PC-3 (cell line): ENCODE measurements around the gene ARHGEF17. TPM values are rescaled to one million over a fixed set of nuclear protein-coding genes. Genes with fewer than 3 reads are reported as not detected.
A peak's percentile ranks its signal among the peaks of the same experiment; 100 is the strongest.

ENCODE experiments used
- ATAC-seq: fragments of 200-7000 bp; cut with Tn5 transposase; 2 replicates; pipeline ENCODE4 v1.9.1; 2020; ENCODE audit warnings: mild to moderate bottlenecking, moderate library complexity
- BruUV-seq: library from RNA; stranded (reverse); fragments of 400-500 nt; replicated peaks from 2 replicates; lab custom pipeline; 2021; lab: Mats Ljungman, UMichigan
- CTCF ChIA-PET: fragments of 300-600 bp; sonication (Branson Sonifier 250); formaldehyde crosslinking; loops from one replicate; lab custom pipeline; 2022; ENCODE audit warnings: antibody characterized with exemption; lab: Charles Lee
- POLR2A ChIA-PET: fragments of 300-600 bp; sonication (Branson Sonifier 250); formaldehyde crosslinking; loops from one replicate; lab custom pipeline; 2022; ENCODE audit warnings: antibody characterized with exemption; ENCODE audit not compliant: unreplicated experiment; lab: Charles Lee
- DNase-seq: peaks from one replicate; pipeline ENCODE4 v3.0.0-alpha.2; 2015
- H2AFZ ChIP-seq: fragments of 300-600 bp; sonication (generic); 2 replicates; pipeline ENCODE4 v1.6.0; 2016; ENCODE audit warnings: antibody characterized with exemption, low read length
- H3F3A ChIP-seq: fragments of 300-600 bp; sonication (generic); one replicate; pipeline ENCODE4 v1.6.0; 2017; ENCODE audit warnings: antibody characterized with exemption, low read length, control low read depth, mild to moderate bottlenecking; ENCODE audit not compliant: unreplicated experiment
- H3K27ac ChIP-seq: fragments of 300-600 bp; sonication (generic); 2 replicates; pipeline ENCODE4 v1.5.1; 2016; ENCODE audit warnings: mild to moderate bottlenecking, low read length
- H3K27me3 ChIP-seq: fragments of 300-600 bp; sonication (generic); 2 replicates; pipeline ENCODE4 v1.6.1; 2016; ENCODE audit warnings: low read length, mixed read lengths
- H3K36me3 ChIP-seq: fragments of 300-600 bp; sonication (generic); 2 replicates; pipeline ENCODE4 v1.6.1; 2016; ENCODE audit warnings: low read depth, mixed run types, low read length, mixed read lengths
- H3K4me1 ChIP-seq: fragments of 300-600 bp; sonication (generic); 2 replicates; pipeline ENCODE4 v1.5.1; 2016; ENCODE audit warnings: low read length; ENCODE audit not compliant: insufficient read depth
- H3K4me2 ChIP-seq: fragments of 300-600 bp; sonication (generic); 2 replicates; pipeline ENCODE4 v1.6.0; 2016; ENCODE audit warnings: low read length
- H3K4me3 ChIP-seq: fragments of 300-600 bp; sonication (generic); 2 replicates; pipeline ENCODE4 v1.5.1; 2016; ENCODE audit warnings: mild to moderate bottlenecking, low read length, mixed read lengths
- H3K79me2 ChIP-seq: fragments of 300-600 bp; sonication (generic); 2 replicates; pipeline ENCODE4 v1.6.1; 2017; ENCODE audit warnings: low read length, mixed read lengths
- H3K9ac ChIP-seq: fragments of 300-600 bp; sonication (generic); 2 replicates; pipeline ENCODE4 v1.6.0; 2016; ENCODE audit warnings: mild to moderate bottlenecking, low read length
- H3K9me2 ChIP-seq: fragments of 300-600 bp; sonication (generic); replicated peaks from 2 replicates; pipeline ENCODE4 v1.6.1; 2016; ENCODE audit warnings: mixed run types, low read length, mixed read lengths
- H3K9me3 ChIP-seq: fragments of 300-600 bp; sonication (generic); 2 replicates; pipeline ENCODE4 v1.6.1; 2016; ENCODE audit warnings: low read length, mixed read lengths
- H4K20me1 ChIP-seq: fragments of 300-600 bp; sonication (generic); 2 replicates; pipeline ENCODE4 v1.6.1; 2016; ENCODE audit warnings: low read length, mixed read lengths
- EZH2 ChIP-seq: fragments of 300-600 bp; sonication (generic); IDR thresholded peaks from one replicate; pipeline ENCODE4 v1.6.1; 2017; ENCODE audit warnings: antibody characterized with exemption, mild to moderate bottlenecking, low read length; ENCODE audit not compliant: unreplicated experiment
- EZH2phosphoT487 ChIP-seq: fragments of 300-600 bp; sonication (generic); IDR thresholded peaks from 2 replicates; pipeline ENCODE4 v1.6.1; 2018; ENCODE audit warnings: mild to moderate bottlenecking, antibody characterized with exemption, low read length, borderline replicate concordance
- intact Hi-C: fragments of 100-400 bp; cut with micrococcal nuclease; formaldehyde crosslinking; loops from 2 replicates; pipeline ENCODE4 v1.9.0; 2023
- total RNA-seq: library from RNA; depleted of rRNA; stranded (reverse); fragments of >200 nt; gene quantifications from 2 replicates; pipeline ENCODE4 v1.2.3, GENCODE V29; 2014
- TF ChIP-seq, protein P1 (sequence below): fragments of 300-600 bp; sonication (generic); conservative IDR thresholded peaks from 2 replicates; pipeline ENCODE4 v1.5.1; 2017; ENCODE audit warnings: antibody characterized with exemption, low read depth, mild to moderate bottlenecking, low read length

The ARHGEF17 gene
- total RNA-seq, 1 experiment from 2014 or later: 6.2 TPM

DNA sequence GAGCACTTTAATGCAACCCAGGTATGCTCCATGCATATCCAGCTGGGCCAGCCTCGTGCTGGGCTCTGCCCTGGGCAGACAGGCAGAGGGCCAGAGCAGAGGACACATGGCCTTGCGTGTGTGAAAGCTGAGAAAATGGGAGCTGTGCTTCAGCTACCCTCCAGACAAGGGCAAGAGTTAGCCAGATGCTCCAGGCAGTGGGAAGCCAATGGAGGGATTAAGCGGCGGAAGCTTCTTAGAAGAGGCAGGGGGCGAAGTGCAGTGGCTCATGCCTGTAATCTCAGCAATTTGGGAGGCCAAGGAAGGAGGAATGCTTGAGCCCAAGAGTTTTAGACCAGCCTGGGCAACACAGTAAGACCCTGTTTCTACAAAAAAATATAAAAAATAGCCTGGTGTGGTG lies 9.8 kb upstream of the ARHGEF17 start:
- no peaks in the 10 kb centered on the region for H3K9me2 ChIP-seq
- ChIA-PET CTCF (interaction anchor here (0.6 kb wide), 2 partner anchors 37 to 54 kb away, joined by 3 to 11 read pairs; no protein-coding TSS in a partner anchor), POLR2A (no interaction called here)
- no peak overlapping the region for H3K4me2 ChIP-seq
- H3K36me3 ChIP-seq: no peaks in the 10 kb centered on the region
- ATAC-seq (no peak), DNase-seq (no peak)
- H3K4me1 ChIP-seq: peaks cover 10% of the 10 kb centered on the region
- H2AFZ ChIP-seq: no peak overlapping the region
- no peaks in the 10 kb centered on the region for H3K79me2 ChIP-seq
- no peak overlapping the region for H3K4me3 ChIP-seq
- H3K9me3 ChIP-seq: no peaks in the 10 kb centered on the region
- intact Hi-C loops: no loop called here
- no peak overlapping the region for H3K27ac ChIP-seq
- no TSS peak for BruUV-seq
- H3K9ac ChIP-seq: no peak overlapping the region
- H4K20me1 ChIP-seq: no peaks in the 10 kb centered on the region
- TF ChIP-seq EZH2 (no peak), EZH2phosphoT487 (no peak)
- H3F3A ChIP-seq: no peaks in the 10 kb centered on the region
- H3K27me3 ChIP-seq: no peaks in the 10 kb centered on the region

DNA sequence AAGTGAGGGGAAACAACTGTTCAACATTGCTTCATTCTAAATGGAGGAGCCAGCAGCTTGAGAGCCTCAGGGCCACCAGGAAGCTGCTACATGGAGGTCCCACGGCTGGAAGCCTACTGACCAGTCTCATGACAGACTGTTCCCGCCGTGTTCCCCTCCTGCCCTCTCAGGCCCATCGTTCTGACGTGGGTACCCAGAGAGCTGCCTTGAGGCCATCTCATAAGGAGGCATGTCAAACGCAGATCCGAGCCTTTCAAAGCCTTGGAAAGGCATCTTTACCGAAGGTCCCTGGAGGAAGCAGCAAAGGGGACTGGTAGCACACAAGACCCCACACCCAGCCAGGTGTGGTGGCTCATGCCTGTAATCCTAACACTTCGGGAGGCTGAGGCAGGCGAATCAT lies 8.3 kb upstream of the ARHGEF17 start:
- ChIA-PET CTCF (no interaction called here), POLR2A (interaction anchor here (0.6 kb wide), 1 partner anchor 738 kb away, joined by 8 read pairs; no protein-coding TSS in a partner anchor)
- no TSS peak for BruUV-seq

DNA sequence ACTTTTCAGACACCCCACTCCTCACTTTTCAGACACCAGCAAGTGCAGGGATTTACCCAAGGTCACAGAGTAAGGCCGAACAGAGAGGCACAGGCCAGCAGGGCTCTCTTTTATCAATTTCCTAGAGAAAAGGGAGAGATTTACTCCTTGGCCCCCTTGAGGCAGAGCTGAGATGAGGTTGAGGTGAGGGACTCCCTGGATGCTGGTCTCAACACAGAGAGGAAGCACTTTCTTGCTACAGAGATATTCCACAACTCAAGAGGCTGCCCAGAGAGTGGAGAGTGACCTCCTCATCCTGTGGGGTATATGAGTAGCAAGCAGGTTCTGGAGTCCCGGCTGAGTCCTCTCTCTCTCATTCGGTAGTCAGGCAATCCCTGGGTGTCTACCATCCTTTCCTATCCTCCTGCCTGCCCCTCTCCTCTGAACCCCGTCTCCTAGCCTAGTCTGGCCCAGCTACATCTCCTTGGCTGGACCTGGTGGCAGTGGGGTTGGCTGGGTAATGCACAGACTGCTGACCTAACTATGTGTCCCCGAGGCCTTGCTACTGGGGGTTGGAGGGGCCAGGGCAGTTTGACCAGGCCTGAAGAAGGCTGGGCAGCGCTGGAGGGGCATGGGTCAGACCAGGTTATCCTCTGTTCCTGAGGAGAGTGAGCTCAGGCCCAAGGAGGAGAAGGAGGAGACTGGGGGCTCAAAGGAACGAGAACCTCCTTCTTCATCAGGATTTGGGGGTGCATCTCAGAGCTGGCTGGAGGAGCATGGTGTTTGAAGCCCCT lies 1.8 kb upstream of the ARHGEF17 start:
- Histone ChIP-seq H3K4me2 (peak overlapping the region; percentile 89), H3F3A (no peaks in the 10 kb centered on the region), H3K9me3 (no peaks in the 10 kb centered on the region), H3K4me1 (peaks cover 9% of the 10 kb centered on the region), H3K36me3 (no peaks in the 10 kb centered on the region), H3K9ac (peak overlapping the region; percentile 45; the same call in 1 of the 2 replicates), H4K20me1 (no peaks in the 10 kb centered on the region), H3K4me3 (peak overlapping the region; percentile 67; the same call in 1 of the 2 replicates), H3K79me2 (no peaks in the 10 kb centered on the region), H3K9me2 (no peaks in the 10 kb centered on the region), H2AFZ (peak overlapping the region; percentile 89; the same call in 1 of the 2 replicates), H3K27me3 (no peaks in the 10 kb centered on the region), H3K27ac (no peak overlapping the region)
- intact Hi-C loops: loop anchor here (2.0 to 5.0 kb wide), 2 partner anchors 87 to 119 kb away; no protein-coding TSS in a partner anchor
- ChIA-PET CTCF (interaction anchor here (1.0 to 2.5 kb wide), 5 partner anchors 9 to 163 kb away, joined by 3 to 48 read pairs (median 7); no protein-coding TSS in a partner anchor), POLR2A (no interaction called here)
- ATAC-seq (no peak), DNase-seq (peak; percentile 32)
- no TSS peak for BruUV-seq
- no peak for TF ChIP-seq EZH2phosphoT487
- TF ChIP-seq, protein P1, sequence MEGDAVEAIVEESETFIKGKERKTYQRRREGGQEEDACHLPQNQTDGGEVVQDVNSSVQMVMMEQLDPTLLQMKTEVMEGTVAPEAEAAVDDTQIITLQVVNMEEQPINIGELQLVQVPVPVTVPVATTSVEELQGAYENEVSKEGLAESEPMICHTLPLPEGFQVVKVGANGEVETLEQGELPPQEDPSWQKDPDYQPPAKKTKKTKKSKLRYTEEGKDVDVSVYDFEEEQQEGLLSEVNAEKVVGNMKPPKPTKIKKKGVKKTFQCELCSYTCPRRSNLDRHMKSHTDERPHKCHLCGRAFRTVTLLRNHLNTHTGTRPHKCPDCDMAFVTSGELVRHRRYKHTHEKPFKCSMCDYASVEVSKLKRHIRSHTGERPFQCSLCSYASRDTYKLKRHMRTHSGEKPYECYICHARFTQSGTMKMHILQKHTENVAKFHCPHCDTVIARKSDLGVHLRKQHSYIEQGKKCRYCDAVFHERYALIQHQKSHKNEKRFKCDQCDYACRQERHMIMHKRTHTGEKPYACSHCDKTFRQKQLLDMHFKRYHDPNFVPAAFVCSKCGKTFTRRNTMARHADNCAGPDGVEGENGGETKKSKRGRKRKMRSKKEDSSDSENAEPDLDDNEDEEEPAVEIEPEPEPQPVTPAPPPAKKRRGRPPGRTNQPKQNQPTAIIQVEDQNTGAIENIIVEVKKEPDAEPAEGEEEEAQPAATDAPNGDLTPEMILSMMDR: 0 out of 2 replicates have a peak, but pooled peaks have one; percentile 22

More for the DNA sequence above, 8.3 kb upstream of the ARHGEF17 start:
- Histone ChIP-seq H3K9ac (no peak overlapping the region), H3K9me3 (no peaks in the 10 kb centered on the region), H3K36me3 (no peaks in the 10 kb centered on the region), H3K4me1 (peaks cover 10% of the 10 kb centered on the region), H4K20me1 (no peaks in the 10 kb centered on the region), H3K27me3 (no peaks in the 10 kb centered on the region), H3K27ac (no peak overlapping the region), H3F3A (no peaks in the 10 kb centered on the region), H3K79me2 (no peaks in the 10 kb centered on the region), H3K4me2 (no peak overlapping the region), H2AFZ (no peak overlapping the region), H3K9me2 (no peaks in the 10 kb centered on the region), H3K4me3 (no peak overlapping the region)
- ATAC-seq (no peak), DNase-seq (no peak)
- no peak for TF ChIP-seq EZH2phosphoT487
- no peak for TF ChIP-seq EZH2
- intact Hi-C loops: no loop called here
